GM21825 (cell line): ENCODE data around the gene RRAS2.
"Not testable (repeated sequence)": the region's sequence is repeated elsewhere in the genome, so short reads cannot be mapped to it uniquely, and the experiment has no call there.

Experiments used
- ATAC-seq: cut with Tn5 transposase; IDR thresholded peaks from one replicate; pipeline ENCODE4 v1.9.1; 2021; ENCODE audit warnings: mild to moderate bottlenecking, moderate library complexity; ENCODE audit not compliant: unreplicated experiment

RRAS2 gene

DNA sequence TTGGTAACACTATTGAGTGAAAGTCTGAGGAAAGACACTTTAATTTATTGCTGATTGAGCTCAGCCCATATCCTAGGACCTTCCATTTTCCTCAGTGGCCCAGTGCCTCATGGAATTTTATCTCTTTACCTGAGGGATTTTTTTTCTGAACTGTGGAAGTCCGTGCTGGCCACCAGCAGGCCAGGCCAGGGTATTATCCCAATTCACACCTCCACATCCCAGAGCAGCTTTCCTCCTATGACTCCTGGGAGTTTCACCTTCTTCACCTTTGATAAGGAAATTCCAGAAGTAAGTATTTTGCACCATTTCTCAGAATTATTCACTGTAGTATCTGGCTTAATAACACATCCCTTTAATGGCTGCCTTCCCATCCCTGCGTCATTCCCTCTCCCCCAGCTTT lies 13.0 kb upstream of the RRAS2 start:
- no peak for ATAC-seq

DNA sequence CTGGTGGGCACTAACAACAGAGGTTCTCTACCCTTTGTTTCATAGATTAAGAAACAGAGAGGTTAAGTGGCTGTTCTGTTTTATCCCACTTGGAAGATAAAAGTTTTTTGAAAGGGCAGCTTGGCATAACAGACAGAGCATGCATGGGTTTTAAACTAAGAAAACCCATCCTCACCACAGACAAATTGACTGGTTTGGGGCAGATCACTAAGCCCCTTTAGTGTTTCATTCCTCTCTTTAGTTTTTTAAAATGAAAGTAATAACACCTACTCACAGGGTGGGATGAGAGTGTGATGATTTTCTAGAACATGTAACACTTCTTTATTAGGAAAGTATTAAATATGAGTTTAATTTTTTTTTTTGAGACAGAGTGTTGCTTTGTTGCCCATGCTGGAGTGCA lies 12.3 kb upstream of the RRAS2 start:
- ATAC-seq, result no peak

DNA sequence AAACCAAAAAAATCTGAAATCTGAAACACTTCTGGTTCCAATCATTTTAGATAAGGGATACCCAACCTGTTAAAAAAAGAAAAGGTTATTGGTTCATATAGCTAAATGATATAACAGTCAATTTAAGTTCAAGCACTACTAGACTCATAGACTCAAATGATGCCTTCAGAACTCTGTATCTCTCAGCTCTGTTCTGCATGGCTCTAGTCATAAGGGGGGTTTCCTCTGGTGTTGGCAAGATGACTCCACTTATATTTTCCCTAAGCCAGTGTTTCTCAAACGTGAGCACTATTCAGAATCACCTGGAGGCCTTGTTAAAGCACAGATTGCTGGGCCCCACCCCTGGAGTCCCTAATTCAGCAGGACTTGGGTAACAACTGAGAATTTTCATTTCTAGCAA lies 11.5 kb upstream of the RRAS2 start:
- ATAC-seq, result no peak

DNA sequence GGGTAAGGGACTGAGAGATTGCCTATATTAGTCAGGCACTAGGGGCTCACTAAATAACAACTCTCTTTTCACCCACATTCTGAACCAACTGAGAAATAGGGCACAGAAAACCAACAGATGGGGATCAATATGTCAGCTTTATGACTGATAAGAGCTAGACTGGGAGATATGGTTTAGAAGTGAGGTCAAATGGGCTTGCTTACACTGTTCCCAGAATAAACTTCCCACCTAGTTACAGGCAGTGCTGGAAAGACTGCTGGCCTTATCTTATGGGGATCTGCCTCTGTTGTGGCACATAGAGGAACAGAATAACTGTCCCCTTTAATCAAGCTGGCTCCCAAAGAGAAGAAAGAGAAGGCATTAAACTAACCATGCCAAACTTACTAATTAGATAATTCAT lies 10.6 kb upstream of the RRAS2 start:
- ATAC-seq, result no peak

DNA sequence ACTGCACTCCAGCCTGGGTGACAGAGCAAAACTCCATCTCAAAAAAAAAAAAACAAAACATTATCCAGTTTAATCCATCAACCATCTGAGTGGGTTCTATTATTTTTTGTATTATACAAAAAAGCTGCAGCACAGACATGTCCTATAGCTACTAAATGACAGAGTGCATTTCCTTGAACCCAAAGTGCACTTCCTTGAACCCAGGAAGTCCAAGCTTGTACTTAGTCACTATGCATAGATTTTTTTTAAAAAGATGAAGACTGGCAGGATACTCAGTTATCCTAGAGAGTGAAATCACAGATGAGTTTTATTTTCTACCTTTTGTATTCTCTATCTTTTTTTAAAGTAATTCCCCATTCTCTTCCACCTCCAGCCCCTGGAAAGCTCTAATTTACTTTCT lies 8.0 kb upstream of the RRAS2 start:
- ATAC-seq, result no peak

DNA sequence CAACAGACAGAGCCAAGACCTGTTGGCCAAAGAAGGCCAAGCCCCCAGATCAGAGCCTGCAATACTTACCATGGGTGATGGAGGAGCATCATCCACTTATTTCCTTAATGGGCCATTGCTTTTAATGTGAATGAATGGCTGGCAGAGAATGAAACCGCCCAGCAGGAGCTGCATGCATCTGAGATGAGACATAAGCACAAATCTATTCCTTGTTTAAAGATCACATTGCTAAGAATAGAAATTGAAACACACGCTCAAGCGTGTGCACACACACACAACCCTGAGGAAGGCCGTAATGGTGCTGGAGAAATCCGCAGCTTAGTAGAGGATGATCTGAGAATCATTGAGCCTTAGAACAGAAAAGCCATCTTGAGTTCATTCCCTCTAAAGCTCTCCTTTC lies 5.3 kb upstream of the RRAS2 start:
- ATAC-seq, result no peak

DNA sequence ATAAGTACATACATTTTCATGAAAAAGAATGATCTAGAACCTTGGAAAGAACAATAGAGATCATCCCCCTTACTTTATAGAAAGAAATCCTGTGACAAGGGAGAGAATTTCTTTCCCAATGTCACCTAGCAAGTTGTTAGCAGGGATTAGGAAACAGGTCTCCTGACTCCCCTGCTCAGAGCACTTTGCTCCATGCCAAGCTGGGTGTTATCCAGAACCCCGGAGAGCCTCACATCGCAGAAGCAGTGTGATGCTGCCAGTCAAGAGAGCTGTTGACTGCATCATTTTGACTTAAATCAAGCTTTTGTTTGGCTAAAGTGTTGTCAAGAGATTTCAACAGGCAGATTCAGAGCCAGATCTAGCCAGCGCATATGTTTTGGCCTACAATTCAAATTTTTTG lies 3.6 kb upstream of the RRAS2 start:
- ATAC-seq, result no peak

DNA sequence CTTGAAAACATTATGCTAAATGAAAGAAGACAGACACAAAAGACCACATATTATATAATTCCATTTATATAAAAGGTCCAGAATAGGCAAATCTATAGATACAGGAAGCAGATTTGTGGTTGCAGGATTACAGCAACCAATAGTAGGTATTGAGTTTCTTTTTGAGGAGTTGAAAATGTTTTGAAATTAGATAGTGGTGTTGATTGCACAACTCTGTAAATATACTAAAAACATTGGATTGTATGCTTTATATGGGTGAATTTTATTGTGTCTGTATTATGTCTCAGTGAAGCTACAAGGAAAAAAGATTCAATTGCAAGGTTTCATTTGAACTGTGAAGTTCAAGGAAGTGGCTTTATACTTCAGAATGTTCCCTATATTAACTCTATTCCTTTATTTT lies 3.0 kb upstream of the RRAS2 start:
- ATAC-seq, result no peak

DNA sequence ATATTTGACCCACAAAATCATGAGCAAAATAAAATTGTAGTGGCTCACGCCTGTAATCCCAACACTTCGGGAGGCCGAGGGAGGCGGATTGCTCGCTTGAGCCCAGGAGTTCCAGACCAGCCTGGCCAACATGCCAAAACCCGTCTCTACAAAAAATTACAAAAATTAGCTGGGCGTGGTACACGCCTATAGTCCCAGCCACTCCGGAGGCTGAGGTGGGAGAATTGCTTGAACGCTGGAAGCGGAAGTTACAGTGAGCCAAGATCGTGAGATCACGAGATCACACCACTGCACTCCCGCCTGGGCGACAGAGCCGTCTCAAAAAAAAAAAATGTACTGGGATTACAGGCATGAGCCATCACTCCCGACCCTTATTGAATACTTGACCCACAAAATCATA lies 2.0 kb upstream of the RRAS2 start:
- ATAC-seq, result no peak

DNA sequence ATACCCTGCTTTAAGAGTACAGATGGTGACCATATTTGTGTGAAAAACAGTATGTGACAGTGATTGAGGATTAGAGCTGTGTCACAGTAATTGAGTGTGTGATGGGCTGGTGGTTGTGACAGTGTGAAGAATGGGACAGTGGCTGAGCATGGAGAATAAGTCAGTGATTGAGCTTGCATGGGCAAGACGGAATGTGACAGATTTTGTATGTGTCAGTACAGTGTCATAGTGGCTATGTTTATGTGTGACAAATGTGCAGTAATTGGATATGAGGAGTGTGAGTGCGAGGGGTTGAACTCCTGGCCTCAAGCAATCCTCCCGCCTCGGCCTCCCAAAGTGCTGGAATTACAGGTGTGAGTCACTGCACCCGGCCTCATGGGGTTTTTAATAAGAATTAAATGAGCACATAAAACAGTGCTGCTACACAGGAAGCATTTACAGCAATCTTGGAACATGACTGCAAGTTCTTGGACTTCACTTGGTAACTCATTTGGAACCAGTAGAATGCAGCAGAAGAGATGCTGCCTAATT lies 583 bp upstream of the RRAS2 start:
- no peak for ATAC-seq

DNA sequence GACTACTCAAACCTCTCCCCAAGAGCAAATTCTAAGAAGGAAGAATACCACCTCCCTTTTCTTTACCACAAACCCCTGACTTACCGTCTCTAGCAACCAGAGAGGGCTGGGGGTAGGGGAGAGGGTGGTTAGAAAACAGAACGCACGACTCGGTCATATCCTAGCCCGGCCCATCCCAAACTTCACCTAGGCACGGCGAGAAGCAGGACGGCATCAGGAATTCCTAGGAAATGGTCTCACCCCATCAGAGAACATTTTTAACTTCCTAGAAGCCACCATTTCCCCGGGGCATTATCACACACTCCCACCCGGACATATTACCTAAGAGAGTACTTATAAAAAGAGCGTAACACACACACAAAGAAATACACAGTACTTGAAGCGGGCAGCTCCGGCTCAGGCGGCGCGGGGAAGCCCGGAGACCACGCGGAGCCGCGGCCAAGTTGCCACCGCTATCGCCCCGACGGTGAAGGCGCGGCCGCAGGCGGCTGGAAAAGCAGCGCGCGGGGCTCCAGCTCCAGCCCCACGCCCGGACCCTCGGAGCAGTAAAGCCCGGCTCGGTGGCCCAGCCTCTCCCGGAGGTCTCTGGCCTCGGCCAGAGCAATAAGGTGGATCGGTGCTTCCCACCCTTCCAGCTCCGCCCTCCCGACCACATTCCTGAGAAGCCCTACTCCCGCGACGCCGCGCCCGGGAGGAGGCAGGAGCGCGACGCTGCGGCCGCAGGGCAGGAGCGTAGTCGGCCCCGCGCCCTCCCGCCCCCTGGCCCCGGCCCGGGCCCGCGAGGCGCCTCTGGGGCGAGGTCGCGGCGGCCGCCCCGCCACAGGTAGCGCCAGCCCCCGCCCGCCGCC lies 878 bp downstream of the RRAS2 start:
- ATAC-seq, result peak; percentile 41

DNA sequence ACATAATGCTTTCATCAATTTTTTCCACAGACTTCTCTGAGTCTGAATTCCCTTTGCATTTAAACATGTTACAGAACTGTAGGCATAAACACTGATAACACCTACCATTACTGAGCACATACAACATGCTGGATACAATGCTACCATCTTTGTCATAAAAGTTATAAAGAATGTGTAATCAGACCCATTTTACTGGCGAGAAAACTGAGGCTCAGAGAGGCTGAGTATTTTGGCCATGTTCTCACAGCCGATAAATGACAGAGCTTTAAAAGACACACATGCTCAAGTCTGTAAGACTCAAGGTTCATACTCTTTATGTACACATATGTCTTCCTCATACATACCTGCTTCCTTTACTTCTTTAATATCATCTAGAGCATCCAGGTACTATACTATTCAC lies 2.6 kb downstream of the RRAS2 start:
- ATAC-seq, result no peak

DNA sequence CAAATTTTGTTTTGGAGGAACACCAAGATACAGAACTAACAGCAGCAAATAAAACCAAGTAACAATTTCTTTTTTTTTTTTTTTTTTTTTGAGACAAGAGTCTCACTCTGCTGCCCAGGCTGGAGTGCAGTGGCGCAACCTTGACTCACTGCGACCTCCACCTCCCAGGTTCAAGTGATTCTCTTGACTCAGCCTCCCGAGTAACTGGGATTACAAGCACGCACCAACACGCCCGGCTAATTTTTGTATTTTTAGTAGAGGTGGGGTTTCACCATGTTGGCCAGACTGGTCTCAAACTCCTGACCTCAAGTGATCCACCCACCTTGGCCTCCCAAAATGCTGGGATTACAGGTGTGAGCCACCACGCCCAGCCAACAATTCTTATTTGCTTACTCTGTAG lies 4.4 kb downstream of the RRAS2 start:
- ATAC-seq, result not testable (repeated sequence)

DNA sequence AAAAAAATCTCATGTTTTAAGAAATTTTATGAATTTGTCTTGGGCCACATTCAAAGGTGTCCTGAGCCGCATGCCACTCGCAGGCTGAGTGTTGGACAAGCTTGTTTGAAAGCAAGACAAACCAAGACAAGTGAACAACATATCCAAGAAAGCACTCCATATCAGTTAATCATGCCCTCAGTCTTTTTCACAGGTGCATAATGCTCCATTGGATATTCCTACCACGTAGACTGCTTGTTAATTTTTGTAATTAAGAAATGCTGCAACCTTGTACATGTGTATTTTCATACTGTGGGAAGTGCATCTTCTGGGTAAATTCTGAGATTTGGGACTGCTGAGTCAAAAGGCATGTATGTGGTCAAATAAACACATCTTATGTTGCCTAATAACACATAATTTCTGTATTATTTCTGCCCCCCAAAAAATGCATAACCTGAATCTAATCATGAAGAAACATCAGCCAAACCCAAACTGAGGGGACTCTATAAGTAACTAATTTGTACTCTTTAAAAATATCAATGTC lies 8.2 kb downstream of the RRAS2 start:
- no peak for ATAC-seq

DNA sequence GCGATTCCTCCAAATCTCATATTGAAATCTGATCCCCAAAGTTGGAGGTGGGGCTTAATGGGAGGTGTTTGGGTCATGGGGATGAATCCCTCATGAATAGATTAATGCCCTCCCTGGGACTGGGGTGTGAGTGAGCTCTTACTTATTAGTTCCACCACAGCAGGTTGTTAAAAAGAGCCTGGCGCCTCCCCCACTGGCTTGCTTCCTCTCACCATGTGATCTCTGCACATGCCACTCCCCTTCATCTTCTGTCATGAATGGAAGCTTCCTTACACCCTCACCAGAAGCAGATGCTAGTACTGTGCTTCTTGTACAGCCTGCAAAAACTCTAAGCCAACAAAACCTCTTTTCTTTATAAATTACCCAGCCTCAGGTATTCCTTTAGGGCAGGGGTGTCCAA lies 8.8 kb downstream of the RRAS2 start:
- ATAC-seq, result no peak

DNA sequence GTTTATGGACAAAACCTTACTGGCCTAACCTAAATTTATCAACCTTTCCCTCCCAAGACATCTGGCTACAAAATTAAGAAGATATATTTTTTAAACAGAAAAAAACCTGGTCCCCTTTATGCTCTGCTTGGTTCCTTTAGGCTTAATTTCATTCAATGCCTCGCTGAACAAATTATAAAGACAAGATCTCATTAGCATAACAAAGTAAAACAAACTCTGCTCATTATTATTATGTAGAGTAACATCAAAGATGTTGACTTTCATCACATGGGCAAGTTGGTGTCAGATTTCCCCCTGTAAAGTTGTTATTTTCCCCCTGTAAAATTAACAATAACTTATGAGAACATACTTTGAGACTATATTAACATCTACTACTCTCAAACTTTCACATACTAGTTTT lies 11.0 kb downstream of the RRAS2 start:
- ATAC-seq, result no peak

DNA sequence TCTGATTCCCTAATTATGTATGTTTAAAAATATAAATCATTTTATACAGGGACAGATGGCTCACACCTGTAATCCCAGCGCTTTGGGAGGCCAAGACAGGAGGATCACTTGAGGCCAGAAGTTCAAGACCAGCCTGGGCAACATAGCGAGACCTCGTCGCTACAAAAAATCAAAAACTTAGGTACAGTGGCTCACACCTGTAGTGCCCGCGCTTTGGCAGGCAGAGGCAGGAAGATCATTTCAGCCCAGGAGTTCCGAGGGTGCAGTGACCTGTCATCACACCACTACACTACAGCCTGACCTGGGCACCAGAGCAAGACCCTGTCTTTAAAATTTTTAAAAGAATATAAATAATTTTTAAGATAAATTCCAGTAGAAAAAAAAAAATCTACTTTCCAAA lies 11.5 kb downstream of the RRAS2 start:
- ATAC-seq, result no peak

DNA sequence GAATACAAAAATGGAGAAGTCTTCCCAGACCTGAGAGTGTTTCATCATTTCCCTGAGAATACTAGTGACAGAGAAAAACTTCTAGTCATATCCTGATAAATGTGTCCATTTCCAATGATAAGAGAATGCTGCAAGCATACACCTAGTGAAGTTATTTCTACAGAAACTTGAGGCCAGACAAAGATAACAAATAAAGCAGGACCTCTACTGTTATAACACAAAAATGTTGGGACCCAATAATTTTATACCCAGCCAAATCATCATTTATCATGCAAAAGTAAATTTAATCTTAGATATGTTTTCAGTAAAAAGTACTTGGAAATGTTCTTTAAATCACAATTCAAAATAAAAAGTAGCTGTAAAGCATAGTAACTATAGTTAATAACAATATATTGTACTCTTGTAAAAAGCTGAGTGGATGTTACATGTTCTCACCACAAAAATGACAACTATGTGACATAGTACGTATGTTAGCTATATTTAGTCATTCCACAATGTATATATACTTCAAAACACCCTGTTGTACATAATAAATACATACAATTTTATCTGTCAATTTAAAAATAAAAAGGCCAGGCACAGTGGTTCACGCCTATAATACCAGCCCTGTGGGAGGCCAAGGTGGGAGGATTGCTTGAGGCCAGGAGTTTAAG lies 12.6 kb downstream of the RRAS2 start:
- no peak for ATAC-seq

DNA sequence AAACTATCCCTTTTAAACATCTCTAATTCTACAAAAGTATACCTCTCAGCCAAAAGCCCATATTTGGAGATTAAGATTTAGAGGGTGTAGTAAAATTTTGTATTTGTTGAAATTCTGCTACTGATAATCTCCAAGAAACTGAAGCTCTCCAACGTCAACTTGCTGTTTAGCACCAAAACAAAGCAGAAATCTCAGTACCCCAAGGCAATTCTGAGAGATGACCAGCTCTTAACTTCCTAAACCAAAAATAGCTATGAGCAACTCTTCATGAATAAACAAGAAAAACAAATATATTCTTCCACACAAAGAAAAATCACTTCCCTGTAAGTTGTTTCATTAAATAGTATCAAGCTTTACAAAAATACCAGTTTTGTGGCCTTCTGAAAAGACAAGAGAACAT lies 13.3 kb downstream of the RRAS2 start:
- no peak for ATAC-seq

DNA sequence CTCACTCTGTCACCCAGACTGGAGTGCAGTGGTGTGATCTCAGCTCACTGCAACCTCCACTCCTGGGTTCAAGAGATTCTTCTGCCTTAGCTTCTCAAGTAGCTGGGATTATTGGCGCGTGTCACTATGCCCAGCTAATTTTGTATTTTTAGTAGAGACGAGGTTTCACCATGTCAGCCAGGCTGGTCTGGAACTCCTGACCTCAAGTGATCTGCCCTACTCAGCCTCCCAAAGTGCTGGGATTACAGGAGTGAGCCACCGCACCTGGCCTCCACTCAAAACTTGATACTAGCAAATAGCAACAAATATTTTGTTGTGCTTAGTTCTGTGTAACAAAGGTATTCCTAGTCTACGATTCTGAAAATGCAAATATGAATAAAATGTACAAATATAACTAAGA lies 14.0 kb downstream of the RRAS2 start:
- not testable (repeated sequence) for ATAC-seq

DNA sequence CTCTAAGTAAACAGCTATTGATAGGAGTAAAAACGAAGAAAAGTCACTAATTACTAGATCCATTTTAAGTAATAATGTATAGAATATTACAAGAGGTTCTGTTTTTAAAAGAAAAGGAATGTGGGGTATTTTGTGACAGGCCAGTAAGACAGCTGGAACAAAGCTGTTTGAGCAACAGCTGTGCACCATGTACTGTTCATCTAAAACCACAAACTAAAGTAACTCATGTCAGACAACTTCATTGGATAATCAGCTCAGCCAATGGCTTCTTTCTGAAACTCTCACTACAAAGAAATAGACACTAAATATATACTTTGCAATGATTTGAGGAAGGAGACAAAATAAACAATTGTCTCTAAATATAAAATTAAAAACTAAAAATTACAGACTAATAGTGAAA lies 16.1 kb downstream of the RRAS2 start:
- no peak for ATAC-seq

DNA sequence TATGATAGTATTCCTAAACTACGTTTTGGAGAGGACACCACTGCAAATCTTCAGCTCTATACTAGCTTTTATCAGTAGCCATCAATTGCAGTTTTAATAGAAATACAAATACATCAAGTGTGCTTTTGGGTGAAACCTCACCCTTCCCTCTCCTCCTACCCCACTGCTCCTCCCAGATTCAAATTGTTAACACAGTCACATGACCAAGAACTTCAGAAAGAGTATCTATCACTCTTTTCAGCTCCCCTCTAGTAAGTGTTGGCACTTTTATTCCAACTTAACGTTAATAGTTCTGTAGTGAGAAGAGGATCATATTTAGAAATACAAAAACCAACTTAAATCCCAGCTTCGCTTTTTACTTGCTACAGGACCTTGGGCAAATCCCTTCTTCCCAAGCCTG lies 17.0 kb downstream of the RRAS2 start:
- no peak for ATAC-seq
